ENCODE data around the gene H6PD.

Gene H6PD

DNA sequence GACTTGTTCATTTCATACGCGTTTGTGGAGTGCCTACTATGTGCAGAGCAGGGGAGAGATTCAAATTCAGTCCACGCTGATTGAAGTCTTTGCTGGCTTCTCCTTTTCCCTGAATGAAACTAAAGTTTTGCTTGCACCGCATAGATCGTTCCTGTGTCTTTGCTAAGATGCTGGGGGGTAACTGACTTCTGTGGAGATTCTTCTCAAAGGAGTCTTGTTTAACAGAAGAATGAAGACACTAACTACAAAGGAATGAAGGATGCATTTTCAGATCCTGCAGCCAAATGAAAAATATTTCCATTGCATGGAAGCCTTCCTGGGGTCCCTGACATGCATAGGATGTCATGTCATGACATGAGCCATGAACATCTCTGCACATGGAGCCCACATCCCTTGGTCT, 26.9 kb upstream of the H6PD start:
- DNase-seq, result no peak

DNA sequence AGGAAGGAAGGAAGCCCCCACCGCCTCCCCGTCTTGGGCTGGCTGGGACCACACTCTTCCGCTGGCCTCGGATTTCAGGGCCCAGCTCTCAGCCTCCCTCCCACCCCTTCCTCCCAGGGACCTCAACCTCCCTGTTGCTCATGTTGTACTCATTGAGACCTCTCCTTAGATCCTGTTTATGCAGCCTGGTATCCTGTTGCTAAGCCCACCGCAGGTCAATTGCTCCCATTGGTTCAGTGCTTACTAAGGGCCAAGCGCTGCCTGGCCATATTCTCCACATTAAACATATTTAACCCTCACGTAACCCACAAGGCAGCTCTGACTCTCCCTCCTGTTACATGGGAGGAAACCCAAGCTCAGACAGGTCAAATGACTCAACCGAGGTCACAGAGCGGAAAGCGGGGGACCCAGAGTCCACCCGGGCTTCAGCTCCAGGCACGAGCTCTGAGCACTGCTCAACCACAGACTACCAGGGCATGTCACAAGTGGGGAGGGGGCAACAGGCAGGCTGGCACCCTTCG, 23.2 kb upstream of the H6PD start:
- no peak for DNase-seq

DNA sequence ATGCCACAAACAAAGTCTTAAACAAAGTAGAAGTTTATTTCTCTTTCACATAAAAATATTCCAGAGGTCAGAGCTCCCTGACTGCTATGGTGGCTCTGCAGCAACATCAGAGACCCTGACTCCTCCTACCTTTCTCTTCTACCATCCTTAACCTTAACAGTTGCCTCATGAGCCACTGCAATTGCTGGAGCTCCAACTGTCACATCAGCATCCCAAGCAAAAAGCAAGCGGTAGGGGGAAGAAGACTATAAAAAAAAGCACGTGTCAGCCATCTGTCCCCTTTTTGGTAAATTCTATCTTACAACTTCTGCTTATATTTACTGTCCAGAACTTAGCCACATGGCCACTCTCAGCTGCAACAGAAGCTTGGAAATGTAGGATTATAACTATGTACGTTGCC, 21.8 kb upstream of the H6PD start:
- no peak for DNase-seq

DNA sequence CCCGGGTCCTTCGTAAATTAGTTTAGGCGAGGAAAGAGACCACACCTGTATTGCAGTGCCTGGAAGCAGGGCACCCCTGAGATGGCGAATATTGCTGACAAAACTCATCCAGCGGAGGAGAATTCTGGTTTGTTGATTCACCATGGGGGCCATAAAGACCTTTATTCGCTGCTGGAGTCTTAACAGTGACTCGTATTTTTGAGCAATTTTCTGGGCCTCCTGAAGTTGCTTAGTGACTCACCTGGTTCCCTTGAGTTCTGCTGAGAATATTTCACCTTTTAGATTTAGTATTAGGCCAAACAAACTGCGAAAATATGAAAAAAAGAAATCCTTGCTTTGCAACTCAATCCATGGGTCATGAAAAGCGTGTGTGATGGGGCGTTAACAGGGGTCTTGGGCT, 20.6 kb upstream of the H6PD start:
- no peak for DNase-seq

DNA sequence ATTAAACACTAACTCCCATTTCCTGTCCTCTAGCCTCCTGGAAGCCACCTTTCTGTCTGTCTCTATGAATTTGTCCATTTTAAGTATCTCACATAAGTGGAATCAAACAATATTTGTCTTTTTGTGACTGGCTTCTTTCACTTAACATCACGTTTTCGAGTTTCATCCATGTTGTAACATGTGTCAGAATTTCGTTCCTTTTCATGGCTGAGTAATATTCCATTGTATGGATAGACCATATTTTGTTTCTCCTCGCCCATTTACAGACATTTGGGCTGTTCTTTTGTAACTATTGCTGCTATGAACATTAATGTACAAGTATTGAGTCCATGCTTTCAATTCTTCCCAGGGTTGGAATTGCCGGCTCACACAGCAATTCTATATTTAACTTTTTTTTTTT, 15.7 kb upstream of the H6PD start:
- no peak for DNase-seq

DNA sequence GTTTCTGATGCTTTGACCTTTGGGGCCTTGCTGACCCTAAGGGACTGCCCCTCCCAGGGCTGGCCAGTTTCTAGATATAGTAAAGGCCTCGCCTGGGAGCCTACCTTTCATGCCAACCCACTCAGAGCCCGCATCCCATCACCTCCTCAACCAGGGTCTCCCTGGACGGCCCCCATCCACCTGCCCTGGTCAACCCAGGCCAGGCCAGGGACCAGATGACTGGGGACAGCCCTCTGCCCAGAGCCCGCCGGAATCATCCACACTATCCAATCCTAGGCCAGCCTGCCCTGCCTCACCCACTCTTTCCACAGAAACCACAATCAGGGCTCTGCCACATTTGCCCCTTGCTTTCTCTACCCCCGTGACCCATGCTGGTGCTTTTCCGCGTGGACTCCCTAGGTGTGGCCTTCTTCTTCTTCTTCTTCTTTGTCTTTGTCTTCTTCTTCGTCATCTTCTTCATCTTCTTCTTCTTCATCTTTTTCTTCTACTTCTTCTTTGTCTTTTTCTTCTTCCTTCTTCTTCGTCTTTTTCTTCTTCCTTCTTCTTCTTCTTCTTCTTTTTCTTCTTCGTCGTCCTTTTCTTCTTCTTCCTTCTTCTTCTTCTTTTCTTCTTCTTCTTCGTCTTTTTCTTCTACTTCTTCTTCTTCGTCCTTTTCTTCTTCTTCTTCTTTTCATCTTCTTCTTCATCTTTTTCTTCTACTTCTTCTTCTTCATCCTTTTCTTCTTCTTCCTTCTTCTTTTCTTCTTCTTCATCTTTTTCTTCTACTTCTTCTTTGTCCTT, 11.5 kb upstream of the H6PD start:
- no peak for DNase-seq

DNA sequence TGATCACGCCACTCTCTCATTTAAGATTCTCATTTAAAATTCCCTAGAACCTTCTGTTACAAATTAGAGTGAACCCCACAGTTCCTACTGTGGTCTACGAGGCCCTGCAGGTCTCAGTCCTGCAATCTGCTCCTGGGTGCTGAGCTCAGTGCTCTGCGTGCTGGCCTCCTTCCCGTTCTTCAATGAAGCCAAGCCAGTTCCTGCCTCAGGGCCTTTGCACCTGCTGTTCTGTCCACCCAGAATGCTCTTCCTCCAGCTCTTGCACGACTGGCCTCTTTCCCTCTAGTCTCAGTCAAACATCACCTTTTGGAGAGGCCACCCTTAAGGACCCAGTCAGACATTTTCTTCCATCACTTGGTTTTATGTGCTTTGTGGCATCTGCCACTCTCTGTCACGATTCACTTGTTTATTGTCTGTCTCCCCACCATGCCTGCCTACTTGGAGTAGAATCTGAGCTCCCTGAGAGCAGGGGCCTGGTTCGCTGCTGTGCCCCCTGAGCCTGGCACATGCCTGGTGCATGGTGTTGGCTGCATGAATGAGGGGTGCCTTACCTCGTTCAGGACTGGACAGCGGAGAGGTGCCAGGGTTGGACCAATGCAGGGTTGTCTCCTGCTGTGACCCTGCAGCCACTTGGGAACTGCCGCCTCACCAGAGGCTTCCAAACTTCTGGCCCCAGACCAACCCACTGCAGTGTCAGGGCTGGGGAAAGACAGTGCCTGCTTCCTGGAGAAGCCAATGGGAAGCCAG, 9.7 kb upstream of the H6PD start:
- no peak for DNase-seq

DNA sequence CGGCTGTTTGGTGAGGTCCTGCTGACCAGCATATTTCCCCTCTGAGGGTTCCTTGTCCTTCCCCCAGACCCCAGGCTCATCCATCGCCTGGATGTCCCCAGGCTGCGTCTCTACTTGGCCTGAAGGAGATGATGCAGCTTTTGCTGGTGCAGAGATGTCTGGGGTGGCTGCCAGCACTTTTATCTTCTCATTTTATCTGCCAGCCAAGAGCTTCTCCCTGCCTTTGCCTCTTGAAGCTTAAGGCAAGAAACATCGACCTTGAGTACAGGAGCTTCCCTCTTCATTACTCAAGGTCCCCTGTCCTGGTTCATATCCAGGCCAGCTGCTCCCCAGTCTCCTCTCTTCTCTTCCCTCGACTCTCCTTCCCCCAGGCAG, 9.2 kb upstream of the H6PD start:
- no peak for DNase-seq

DNA sequence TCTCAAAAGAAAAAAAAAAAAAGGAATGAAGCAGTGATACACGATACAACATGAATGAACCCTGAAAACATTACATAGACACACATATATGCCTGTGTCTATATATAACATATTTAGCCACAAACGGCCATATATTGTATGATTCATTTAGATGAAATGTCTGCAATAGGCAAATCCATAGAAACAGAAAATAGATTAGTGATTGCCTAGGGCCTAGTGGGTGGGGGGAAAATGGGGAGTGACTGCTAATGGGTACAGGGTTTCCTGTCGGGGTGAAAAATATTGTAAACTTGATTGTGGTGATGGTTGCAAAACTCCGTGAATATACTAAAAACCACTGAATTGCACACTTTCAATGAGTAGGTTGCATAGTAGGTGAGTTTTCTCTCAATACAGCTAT, 6.0 kb upstream of the H6PD start:
- DNase-seq, result no peak

DNA sequence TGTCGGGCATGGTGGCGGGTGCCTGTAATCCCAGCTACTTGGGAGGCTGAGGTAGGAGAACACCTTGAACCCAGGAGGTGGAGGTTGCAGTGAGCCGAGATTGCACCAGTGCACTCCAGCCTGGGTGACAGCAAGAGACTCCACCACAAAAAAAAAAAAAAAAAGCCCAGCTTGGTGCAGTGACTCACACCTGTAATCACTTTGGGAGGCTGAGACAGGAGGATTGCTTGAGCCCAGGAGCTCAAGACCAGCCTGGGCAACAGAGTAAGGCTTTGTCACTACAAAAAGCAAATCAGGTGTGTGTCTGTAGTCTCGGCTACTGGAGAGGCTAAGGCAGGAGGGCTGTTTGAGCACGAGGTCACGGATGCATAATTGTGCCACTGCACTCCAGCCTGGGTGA, 5.0 kb upstream of the H6PD start:
- DNase-seq, result no peak

DNA sequence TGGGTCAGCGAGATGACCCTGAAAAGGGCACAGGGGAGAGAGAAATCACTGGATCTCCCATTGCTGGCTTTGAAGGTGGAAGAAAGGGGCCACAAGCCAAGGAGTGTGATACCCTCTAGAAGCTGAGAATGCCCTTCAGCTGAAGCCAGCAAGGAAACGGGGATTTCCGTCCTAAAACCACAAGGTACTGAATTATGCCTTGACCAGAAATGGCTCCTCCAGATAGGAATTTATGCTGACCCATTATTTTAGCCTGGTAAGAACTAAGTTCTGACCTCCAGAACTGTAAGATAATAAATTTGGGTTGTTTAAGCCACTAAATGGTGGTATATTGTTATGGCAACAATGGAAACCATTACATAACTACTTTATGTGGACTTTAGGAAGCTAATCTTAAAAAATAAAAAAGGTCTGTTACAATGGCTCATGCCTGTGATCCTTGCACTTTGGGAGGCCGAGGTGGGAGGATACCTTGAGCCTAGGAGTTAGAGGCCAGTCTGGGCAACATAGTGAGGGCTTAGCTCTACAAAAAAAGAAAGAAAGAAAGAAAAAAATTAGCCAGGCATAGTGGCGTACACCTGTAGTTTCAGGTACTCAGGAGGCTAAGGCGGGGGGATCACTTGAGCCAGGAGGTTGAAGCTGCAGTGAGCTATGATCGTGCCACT, 3.6 kb upstream of the H6PD start:
- DNase-seq, result no peak

DNA sequence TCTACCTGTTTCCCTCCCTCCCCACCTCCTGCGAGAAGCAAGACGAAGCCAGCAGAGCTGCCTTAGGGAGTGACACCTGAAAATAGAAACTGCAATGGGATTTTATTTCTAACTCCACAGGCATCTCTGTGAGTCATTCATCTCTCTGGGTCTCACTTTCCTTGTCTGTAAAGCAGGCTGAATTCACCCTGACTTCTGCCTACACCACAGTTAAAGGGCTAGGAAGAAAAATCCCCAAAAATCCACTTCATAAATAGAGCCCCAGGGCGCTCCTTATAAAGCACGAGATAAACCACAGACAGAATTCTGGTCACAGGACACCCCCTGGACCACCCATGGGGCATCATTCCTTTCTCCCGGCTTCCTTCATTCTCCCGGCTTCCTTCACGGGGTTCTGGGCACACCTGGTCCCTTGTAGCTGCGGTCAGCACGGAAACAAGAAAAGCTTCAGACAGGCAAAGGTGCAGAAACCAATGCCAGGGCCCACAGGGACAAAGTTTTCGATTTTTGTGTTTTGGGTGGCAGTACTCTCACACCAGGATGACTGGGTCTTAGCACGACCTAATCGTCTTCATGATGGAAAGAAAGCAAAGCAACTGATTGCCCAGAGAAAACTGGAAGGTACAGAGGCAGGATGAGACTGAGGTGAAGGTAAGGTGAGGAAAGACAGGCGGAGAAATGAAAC, 2.8 kb upstream of the H6PD start:
- DNase-seq, result no peak

DNA sequence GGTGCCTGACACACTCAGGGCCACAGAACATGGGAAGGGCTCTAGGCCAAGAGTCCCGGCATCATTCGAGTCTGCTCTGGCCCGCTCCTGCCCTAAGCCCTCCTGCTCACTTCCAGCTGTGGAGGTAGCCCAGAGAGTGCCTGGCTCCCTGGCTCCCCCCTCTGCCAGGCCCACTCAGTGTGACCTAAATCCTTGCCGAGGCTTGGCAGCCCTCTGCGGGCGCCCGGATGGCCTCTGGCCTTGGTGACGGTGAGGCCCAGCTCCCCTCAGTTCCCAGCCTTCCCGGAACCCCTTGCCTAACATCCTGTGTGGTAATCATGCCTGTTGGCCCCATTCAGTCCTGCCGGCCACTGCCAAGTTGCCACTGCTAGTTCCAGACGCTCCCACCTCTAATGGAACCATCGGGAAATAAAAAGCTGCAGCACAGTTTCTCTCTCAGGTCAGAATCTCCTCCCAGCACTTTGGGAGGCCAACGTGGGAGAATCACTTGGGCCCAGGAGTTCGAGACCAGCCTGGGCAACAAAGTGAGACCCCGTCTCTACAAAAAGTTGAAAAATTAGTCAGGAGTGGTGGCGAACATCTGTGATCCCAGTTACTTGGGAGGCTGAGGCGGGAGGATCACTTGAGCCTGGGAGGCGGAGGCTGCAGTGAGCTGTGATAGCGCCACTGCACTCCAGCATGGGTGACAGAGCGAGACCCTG, 1.2 kb upstream of the H6PD start:
- no peak for DNase-seq

DNA sequence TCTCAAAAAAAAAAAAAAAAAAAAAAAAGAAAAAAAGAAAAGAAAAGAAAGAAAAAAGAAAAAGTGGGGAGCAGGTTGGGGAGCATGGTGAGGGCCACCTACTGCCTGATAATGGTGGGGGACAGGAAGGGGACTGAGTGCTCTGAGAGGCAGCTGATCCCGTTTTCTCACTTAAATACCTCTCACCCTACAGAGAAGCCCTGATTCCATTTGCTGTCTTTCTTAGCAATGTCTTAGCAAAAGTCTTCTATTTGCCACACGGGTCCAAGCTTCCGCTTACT, 692 bp upstream of the H6PD start:
- no peak for DNase-seq

DNA sequence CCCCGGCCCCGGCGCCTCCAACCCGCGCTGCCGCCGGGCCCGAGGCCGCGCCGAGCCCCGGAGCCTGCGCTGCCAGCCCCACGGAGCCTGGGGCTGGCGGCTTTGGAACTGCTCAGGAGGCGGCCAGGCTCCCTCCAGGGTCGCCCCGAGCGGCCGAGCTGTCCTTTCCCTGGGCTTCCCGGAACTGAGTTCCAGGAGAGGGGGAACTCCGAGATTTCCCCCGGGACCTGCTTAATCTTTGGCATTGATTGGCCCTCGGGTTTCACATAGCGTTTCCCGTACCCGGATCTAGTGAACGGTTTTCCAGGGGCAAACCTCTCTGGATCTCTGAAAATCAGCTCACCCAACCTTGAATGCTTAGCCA, 504 bp downstream of the H6PD start:
- DNase-seq, result no peak

DNA sequence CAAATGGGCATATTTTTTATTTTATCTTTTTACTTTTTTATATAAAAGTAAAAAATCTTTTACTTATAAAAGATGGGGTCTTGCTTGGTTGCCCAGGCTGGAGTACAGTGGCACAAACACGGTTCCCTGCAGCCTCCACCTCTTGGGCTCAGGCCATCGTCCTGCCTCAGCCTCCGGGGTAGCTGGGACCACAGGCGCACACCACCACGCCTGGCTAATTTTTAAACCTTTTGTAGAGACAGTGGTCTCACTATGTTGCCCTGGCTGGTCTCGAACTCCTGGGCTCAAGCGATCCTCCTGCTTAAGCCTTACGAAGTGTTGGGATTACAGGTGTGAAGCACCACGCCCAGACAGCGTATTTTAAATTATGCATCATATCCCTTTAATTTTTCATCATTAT, 986 bp downstream of the H6PD start:
- DNase-seq, result no peak

DNA sequence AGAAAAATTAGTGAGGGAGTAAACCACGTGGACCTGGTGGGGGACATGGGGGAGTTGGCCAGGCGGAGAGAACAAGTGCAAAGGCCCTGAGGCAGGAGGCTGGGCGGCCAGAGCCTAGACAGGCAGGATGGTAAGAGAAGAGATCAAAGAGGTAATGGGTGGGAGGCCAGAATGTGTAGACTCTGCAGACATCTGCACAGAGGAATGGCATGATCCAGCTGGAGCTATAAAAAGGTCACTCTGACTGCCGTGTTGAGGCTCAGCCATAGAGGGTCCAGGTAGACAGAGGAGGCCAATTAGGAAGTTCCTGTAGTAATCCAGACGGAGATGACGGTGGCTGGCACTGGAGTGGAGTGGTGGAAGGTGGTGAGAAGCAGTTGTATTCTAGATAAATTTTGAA, 3.6 kb downstream of the H6PD start:
- no peak for DNase-seq

DNA sequence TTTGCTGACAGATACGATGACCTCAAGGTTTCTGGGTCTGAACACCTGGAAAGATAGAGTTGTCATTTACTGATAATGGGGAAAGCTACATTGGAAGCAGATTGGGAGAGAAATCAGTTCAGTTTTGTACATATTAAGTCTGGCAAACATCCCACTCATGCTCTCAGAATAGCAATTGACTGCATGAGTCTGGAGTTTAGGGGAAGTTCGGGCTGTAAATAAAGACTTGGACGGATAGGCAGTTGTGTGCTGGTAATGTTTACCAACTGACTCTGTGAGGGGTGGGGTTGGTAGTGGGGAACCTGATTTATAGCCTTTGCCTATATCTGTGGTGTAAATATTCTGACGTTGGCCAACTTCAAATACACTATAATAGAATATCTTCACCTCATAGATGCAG, 4.0 kb downstream of the H6PD start:
- DNase-seq, result no peak

DNA sequence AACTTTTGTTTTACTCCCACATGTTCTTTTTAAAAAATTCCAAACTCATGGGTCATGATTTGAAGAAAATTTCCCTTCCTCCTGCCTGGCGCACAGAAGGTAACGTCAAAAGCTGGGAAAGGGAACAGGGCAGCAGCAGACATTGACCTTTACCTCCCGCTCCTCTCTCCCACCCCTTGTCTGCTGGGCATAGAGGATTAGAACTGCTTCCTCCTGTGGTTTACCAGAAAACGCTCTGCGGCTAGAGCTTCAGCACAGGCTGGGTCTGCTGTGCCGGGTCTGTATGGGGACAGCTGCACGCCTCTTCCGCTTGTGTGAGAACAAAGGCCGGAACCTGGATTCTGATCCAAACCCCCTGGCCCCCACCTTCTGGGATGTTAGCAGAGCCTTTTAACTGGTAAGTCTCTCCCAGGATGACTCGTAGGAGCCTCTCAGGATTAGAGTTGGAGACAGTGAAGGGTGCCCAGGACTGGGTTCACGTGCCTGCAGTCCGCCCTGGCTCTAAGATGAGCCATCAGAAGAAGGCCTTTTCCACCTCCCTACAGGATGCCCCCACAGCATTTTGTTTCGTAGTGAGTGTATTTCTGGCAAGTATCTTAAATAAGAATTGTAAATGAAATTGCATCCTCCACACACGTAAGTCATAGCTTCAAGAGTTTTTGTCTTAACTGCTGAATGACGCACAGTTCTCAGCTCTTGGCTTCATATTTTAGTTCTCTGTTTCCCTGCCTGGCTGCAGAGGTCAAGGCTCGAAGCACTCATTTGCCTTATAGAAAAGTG, 5.2 kb downstream of the H6PD start:
- DNase-seq, result peak; percentile 67

DNA sequence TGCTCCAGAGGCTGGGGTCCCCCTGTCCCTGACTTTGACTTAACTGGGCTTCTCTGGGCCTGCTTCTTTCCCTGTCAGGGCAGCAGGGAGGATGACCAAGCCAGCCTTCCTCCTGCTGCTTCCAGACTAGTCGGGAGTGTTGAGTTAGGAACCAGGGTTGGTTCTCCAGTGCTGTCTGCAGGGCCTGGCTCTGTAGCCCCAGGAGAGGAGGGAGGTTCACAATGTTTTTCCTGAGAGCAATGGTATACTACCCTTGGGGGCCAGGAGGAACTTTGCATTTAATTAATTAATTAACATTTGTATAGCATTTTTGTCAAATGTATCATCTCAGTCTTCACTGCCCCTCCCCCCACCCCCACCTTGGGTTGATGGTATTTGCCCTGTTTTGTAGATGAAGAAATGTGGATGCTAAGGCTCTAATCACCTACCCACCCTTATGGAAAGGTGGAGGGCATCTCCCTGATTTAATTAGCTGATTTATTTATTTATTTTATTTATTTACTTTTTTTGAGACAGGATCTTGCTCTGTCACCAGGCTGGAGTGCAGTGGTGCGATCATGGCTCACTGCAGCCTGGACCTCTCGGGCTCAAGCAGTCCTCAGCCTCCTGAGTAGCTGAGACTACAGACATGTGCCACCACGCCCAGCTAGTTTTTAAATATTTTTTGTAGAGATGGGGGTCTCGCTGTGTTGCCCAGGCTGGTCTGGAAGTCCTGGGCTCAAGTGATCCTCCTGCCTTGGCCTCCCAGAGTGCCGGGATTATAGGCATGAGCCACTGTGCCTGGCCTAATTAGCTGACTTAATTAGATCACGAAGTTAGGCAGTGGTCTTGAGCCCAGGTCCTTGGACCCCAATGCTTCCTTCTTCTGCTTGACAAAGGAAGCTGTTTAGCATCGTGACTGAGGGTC, 6.6 kb downstream of the H6PD start:
- no peak for DNase-seq

DNA sequence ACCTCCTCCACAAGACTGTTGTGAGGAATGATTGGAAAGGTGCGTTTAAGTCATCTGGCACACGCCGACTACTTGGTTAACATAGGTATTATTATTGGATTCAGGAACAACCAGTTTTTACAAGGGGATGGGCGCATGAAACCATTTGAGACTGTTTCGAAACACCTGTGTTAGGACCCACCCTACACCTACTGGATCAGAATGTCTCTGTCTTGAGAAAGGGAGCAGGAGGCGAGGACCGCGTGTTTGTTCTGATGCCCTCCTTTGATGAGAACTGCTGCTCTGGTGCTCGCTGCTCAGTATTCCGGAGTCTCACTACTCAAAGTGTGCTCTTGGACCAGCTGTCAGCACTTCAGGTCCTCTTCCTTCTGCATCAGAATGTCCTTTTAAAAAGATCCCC, 7.3 kb downstream of the H6PD start:
- DNase-seq, result no peak
